WTC11 (cell line): ENCODE data around the gene EREG. TPM values are rescaled to one million over a fixed set of nuclear protein-coding genes. Genes with fewer than 3 reads are reported as not detected.

Source experiments
- ATAC-seq: fragments of 200-7000 bp; cut with Tn5 transposase; 2 replicates; pipeline ENCODE4 v1.10.0; 2021; ENCODE audit warnings: mild to moderate bottlenecking, moderate library complexity
- CTCF ChIA-PET: fragments of 300-600 bp; sonication (Branson Sonifier 250); formaldehyde crosslinking; loops from one replicate; lab custom pipeline; 2021; ENCODE audit warnings: antibody characterized with exemption; lab: Charles Lee
- POLR2A ChIA-PET: fragments of 350-600 bp; sonication (Branson Sonifier 250); formaldehyde crosslinking; loops from one replicate; lab custom pipeline; 2021; ENCODE audit warnings: antibody characterized with exemption; lab: Charles Lee
- DNase-seq: peaks from one replicate; pipeline ENCODE4 v3.0.0; 2021; ENCODE audit warnings: low spot score
- H3K27ac Mint-ChIP-seq: 2 replicates; pipeline ENCODE4 v1.8.0; 2021; ENCODE audit warnings: mixed read lengths
- H3K27me3 Mint-ChIP-seq: 2 replicates; pipeline ENCODE4 v1.8.0; 2021; ENCODE audit warnings: low read depth, mild to moderate bottlenecking, moderate library complexity, mixed read lengths
- H3K36me3 Mint-ChIP-seq: 2 replicates; pipeline ENCODE4 v1.8.0; 2021; ENCODE audit warnings: mixed read lengths
- H3K4me1 Mint-ChIP-seq: 2 replicates; pipeline ENCODE4 v1.8.0; 2022; ENCODE audit warnings: mixed read lengths
- H3K4me3 Mint-ChIP-seq: 2 replicates; pipeline ENCODE4 v1.8.0; 2021; ENCODE audit warnings: mild to moderate bottlenecking, moderate library complexity, mixed read lengths
- H3K9me3 Mint-ChIP-seq: 2 replicates; pipeline ENCODE4 v1.8.0; 2021; ENCODE audit warnings: mixed read lengths
- ATF1 ChIP-seq: sonication (generic); formaldehyde crosslinking; IDR thresholded peaks from 2 replicates; pipeline ENCODE4 v1.8.1; 2023; ENCODE audit warnings: mild to moderate bottlenecking, moderate library complexity, missing genetic modification reagents
- CDX4 ChIP-seq: fragments of 250-450 bp; sonication (Bioruptor Pico); IDR thresholded peaks from 2 replicates; pipeline ENCODE4 v1.9.0; 2021; ENCODE audit warnings: moderate library complexity, mild to moderate bottlenecking, inconsistent platforms, borderline replicate concordance
- E2F5 ChIP-seq: sonication (generic); formaldehyde crosslinking; IDR thresholded peaks from 2 replicates; pipeline ENCODE4 v1.8.1; 2022; ENCODE audit warnings: mild to moderate bottlenecking, moderate library complexity, missing genetic modification reagents
- ELF4 ChIP-seq: sonication (generic); formaldehyde crosslinking; IDR thresholded peaks from 2 replicates; pipeline ENCODE4 v1.8.1; 2022; ENCODE audit warnings: low read depth, mild to moderate bottlenecking, moderate library complexity, missing genetic modification reagents
- GRHL2 ChIP-seq: fragments of 250-450 bp; sonication (Bioruptor Pico); IDR thresholded peaks from 2 replicates; pipeline ENCODE4 v1.8.0; 2022; ENCODE audit warnings: mild to moderate bottlenecking, moderate library complexity; ENCODE audit not compliant: insufficient replicate concordance, severe bottlenecking
- HMGA2 ChIP-seq: fragments of 250-450 bp; sonication (Bioruptor Pico); IDR thresholded peaks from 2 replicates; pipeline ENCODE4 v1.4.0; 2021; ENCODE audit warnings: mild to moderate bottlenecking, moderate library complexity
- HMGXB4 ChIP-seq: sonication (generic); formaldehyde crosslinking; IDR thresholded peaks from 2 replicates; pipeline ENCODE4 v1.8.1; 2023; ENCODE audit warnings: mild to moderate bottlenecking, moderate library complexity, missing genetic modification reagents
- KAT7 ChIP-seq: sonication (generic); formaldehyde crosslinking; IDR thresholded peaks from 2 replicates; pipeline ENCODE4 v1.8.1; 2023; ENCODE audit warnings: missing genetic modification reagents, mild to moderate bottlenecking, borderline replicate concordance
- NFYB ChIP-seq: sonication (generic); formaldehyde crosslinking; conservative IDR thresholded peaks from 2 replicates; pipeline ENCODE4 v1.8.0; 2022; ENCODE audit warnings: low read depth, missing genetic modification reagents
- NR2C2 ChIP-seq: sonication (generic); formaldehyde crosslinking; IDR thresholded peaks from 2 replicates; pipeline ENCODE4 v1.8.0; 2022; ENCODE audit warnings: mild to moderate bottlenecking, missing genetic modification reagents
- NR3C1 ChIP-seq: sonication (generic); formaldehyde crosslinking; conservative IDR thresholded peaks from 2 replicates; pipeline ENCODE4 v1.8.1; 2023; ENCODE audit warnings: low read depth, mild to moderate bottlenecking, missing genetic modification reagents
- PRRX2 ChIP-seq: fragments of 250-450 bp; sonication (Bioruptor Pico); IDR thresholded peaks from 2 replicates; pipeline ENCODE4 v1.8.0; 2021; ENCODE audit warnings: mild to moderate bottlenecking
- RELA ChIP-seq: sonication (generic); formaldehyde crosslinking; IDR thresholded peaks from 2 replicates; pipeline ENCODE4 v1.8.1; 2022; ENCODE audit warnings: missing genetic modification reagents, mild to moderate bottlenecking, borderline replicate concordance
- SMAD4 ChIP-seq: sonication (generic); formaldehyde crosslinking; IDR thresholded peaks from 2 replicates; pipeline ENCODE4 v1.8.0; 2022; ENCODE audit warnings: mild to moderate bottlenecking, missing genetic modification reagents
- TEAD4 ChIP-seq: sonication (generic); formaldehyde crosslinking; IDR thresholded peaks from 2 replicates; pipeline ENCODE4 v1.8.0; 2022; ENCODE audit warnings: mild to moderate bottlenecking, missing genetic modification reagents
- TP53 ChIP-seq: sonication (generic); formaldehyde crosslinking; IDR thresholded peaks from 2 replicates; pipeline ENCODE4 v1.8.1; 2023; ENCODE audit warnings: mild to moderate bottlenecking, missing genetic modification reagents
- ZBTB21 ChIP-seq: sonication (generic); formaldehyde crosslinking; IDR thresholded peaks from 2 replicates; pipeline ENCODE4 v1.8.1; 2023; ENCODE audit warnings: mild to moderate bottlenecking, missing genetic modification reagents, borderline replicate concordance
- ZNF219 ChIP-seq: sonication (generic); formaldehyde crosslinking; IDR thresholded peaks from 2 replicates; pipeline ENCODE4 v1.8.0; 2023; ENCODE audit warnings: missing genetic modification reagents, mild to moderate bottlenecking, borderline replicate concordance
- ZNF232 ChIP-seq: sonication (generic); formaldehyde crosslinking; IDR thresholded peaks from 2 replicates; pipeline ENCODE4 v1.8.0; 2022; ENCODE audit warnings: mild to moderate bottlenecking, missing genetic modification reagents
- ZNF416 ChIP-seq: fragments of 250-450 bp; sonication (Bioruptor Pico); IDR thresholded peaks from 2 replicates; pipeline ENCODE4 v1.9.0; 2021; ENCODE audit warnings: mild to moderate bottlenecking, inconsistent platforms
- ZNF423 ChIP-seq: fragments of 250-450 bp; sonication (Bioruptor Pico); IDR thresholded peaks from 2 replicates; pipeline ENCODE4 v2.1.2; 2022; ENCODE audit warnings: mild to moderate bottlenecking, moderate library complexity
- ZNF671 ChIP-seq: fragments of 250-450 bp; sonication (Bioruptor Pico); IDR thresholded peaks from 2 replicates; pipeline ENCODE4 v1.8.0; 2021; ENCODE audit warnings: mild to moderate bottlenecking
- total RNA-seq: library from RNA; stranded (reverse); gene quantifications from 3 replicates; pipeline ENCODE4 v1.2.3, GENCODE V29; 2021
- TF ChIP-seq, protein P1 (sequence below): sonication (generic); formaldehyde crosslinking; IDR thresholded peaks from 2 replicates; pipeline ENCODE4 v1.8.0; 2022; ENCODE audit warnings: mild to moderate bottlenecking, missing genetic modification reagents
- TF ChIP-seq, protein P2 (sequence below): sonication (generic); formaldehyde crosslinking; IDR thresholded peaks from 2 replicates; pipeline ENCODE4 v1.8.1; 2023; ENCODE audit warnings: mild to moderate bottlenecking, missing genetic modification reagents, borderline replicate concordance
- TF ChIP-seq, protein P3 (sequence below): fragments of 250-450 bp; sonication (Bioruptor Pico); IDR thresholded peaks from 2 replicates; pipeline ENCODE4 v1.9.0; 2021; ENCODE audit warnings: mild to moderate bottlenecking, borderline replicate concordance

Gene EREG
- total RNA-seq, 1 experiment from 2014 or later: 0.09 TPM

GRCh38 chr4:74325886-74326285 is 39.1 kb upstream of the EREG start:
- no peak for TF ChIP-seq ZNF219 (CRISPR knock-in tag)
- no peak for TF ChIP-seq NFYB
- no peak for TF ChIP-seq NR3C1 (CRISPR knock-in tag)
- TF ChIP-seq ZNF416 (CRISPR knock-in tag): no peak
- TF ChIP-seq, protein P1, sequence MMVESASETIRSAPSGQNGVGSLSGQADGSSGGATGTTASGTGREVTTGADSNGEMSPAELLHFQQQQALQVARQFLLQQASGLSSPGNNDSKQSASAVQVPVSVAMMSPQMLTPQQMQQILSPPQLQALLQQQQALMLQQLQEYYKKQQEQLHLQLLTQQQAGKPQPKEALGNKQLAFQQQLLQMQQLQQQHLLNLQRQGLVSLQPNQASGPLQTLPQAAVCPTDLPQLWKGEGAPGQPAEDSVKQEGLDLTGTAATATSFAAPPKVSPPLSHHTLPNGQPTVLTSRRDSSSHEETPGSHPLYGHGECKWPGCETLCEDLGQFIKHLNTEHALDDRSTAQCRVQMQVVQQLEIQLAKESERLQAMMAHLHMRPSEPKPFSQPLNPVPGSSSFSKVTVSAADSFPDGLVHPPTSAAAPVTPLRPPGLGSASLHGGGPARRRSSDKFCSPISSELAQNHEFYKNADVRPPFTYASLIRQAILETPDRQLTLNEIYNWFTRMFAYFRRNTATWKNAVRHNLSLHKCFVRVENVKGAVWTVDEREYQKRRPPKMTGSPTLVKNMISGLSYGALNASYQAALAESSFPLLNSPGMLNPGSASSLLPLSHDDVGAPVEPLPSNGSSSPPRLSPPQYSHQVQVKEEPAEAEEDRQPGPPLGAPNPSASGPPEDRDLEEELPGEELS (CRISPR knock-in tag): no peak
- TF ChIP-seq SMAD4 (CRISPR knock-in tag): no peak
- TF ChIP-seq, protein P2, sequence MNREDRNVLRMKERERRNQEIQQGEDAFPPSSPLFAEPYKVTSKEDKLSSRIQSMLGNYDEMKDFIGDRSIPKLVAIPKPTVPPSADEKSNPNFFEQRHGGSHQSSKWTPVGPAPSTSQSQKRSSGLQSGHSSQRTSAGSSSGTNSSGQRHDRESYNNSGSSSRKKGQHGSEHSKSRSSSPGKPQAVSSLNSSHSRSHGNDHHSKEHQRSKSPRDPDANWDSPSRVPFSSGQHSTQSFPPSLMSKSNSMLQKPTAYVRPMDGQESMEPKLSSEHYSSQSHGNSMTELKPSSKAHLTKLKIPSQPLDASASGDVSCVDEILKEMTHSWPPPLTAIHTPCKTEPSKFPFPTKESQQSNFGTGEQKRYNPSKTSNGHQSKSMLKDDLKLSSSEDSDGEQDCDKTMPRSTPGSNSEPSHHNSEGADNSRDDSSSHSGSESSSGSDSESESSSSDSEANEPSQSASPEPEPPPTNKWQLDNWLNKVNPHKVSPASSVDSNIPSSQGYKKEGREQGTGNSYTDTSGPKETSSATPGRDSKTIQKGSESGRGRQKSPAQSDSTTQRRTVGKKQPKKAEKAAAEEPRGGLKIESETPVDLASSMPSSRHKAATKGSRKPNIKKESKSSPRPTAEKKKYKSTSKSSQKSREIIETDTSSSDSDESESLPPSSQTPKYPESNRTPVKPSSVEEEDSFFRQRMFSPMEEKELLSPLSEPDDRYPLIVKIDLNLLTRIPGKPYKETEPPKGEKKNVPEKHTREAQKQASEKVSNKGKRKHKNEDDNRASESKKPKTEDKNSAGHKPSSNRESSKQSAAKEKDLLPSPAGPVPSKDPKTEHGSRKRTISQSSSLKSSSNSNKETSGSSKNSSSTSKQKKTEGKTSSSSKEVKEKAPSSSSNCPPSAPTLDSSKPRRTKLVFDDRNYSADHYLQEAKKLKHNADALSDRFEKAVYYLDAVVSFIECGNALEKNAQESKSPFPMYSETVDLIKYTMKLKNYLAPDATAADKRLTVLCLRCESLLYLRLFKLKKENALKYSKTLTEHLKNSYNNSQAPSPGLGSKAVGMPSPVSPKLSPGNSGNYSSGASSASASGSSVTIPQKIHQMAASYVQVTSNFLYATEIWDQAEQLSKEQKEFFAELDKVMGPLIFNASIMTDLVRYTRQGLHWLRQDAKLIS (CRISPR knock-in tag): no peak
- no peak for TF ChIP-seq PRRX2 (CRISPR knock-in tag)
- TF ChIP-seq ZBTB21 (CRISPR knock-in tag): no peak
- no peak for TF ChIP-seq RELA
- TF ChIP-seq ZNF423 (CRISPR knock-in tag): no peak
- no peak for TF ChIP-seq HMGA2 (CRISPR knock-in tag)
- TF ChIP-seq HMGXB4 (CRISPR knock-in tag): no peak
- no peak for TF ChIP-seq KAT7 (CRISPR knock-in tag)
- TF ChIP-seq ELF4 (CRISPR knock-in tag): no peak
- no peak for TF ChIP-seq ZNF671 (CRISPR knock-in tag)
- TF ChIP-seq E2F5: no peak
- TF ChIP-seq ATF1 (CRISPR knock-in tag): no peak
- TF ChIP-seq GRHL2 (CRISPR knock-in tag): no peak
- H3K27me3 Mint-ChIP-seq: no peaks in the 10 kb centered on the region
- no peak overlapping the region for H3K4me3 Mint-ChIP-seq
- CTCF ChIA-PET: no interaction called here
- no peaks in the 10 kb centered on the region for H3K9me3 Mint-ChIP-seq
- H3K27ac Mint-ChIP-seq: no peak overlapping the region
- no peak for ATAC-seq
- POLR2A ChIA-PET: no interaction called here
- no peaks in the 10 kb centered on the region for H3K36me3 Mint-ChIP-seq
- peaks cover 16% of the 10 kb centered on the region for H3K4me1 Mint-ChIP-seq
- DNase-seq: no peak

DNA sequence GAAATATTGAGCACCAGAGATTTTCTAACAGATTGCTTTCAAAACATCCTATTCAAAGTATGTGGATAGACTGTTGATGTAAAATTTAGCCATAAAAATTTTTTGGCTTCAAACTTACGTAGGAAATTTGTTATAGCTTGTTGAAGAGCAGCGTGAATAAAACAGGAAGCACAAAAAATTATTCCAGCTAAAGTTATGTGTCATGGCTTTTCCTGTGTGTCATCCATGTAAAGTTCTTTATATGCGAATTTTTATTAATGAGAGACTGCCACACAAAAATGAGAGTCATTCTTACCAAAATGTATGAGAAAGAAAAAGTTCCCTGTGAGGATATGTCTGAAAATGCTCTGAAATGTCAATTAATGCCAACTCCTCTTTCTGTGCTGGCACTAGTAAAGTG is 37.2 kb upstream of the EREG start:
- Mint-ChIP-seq H3K36me3 (no peaks in the 10 kb centered on the region), H3K27ac (no peak overlapping the region), H3K4me1 (peaks cover 11% of the 10 kb centered on the region), H3K4me3 (no peak overlapping the region), H3K9me3 (no peaks in the 10 kb centered on the region), H3K27me3 (no peaks in the 10 kb centered on the region)
- ChIA-PET CTCF (no interaction called here), POLR2A (no interaction called here)
- TF ChIP-seq, protein P3, sequence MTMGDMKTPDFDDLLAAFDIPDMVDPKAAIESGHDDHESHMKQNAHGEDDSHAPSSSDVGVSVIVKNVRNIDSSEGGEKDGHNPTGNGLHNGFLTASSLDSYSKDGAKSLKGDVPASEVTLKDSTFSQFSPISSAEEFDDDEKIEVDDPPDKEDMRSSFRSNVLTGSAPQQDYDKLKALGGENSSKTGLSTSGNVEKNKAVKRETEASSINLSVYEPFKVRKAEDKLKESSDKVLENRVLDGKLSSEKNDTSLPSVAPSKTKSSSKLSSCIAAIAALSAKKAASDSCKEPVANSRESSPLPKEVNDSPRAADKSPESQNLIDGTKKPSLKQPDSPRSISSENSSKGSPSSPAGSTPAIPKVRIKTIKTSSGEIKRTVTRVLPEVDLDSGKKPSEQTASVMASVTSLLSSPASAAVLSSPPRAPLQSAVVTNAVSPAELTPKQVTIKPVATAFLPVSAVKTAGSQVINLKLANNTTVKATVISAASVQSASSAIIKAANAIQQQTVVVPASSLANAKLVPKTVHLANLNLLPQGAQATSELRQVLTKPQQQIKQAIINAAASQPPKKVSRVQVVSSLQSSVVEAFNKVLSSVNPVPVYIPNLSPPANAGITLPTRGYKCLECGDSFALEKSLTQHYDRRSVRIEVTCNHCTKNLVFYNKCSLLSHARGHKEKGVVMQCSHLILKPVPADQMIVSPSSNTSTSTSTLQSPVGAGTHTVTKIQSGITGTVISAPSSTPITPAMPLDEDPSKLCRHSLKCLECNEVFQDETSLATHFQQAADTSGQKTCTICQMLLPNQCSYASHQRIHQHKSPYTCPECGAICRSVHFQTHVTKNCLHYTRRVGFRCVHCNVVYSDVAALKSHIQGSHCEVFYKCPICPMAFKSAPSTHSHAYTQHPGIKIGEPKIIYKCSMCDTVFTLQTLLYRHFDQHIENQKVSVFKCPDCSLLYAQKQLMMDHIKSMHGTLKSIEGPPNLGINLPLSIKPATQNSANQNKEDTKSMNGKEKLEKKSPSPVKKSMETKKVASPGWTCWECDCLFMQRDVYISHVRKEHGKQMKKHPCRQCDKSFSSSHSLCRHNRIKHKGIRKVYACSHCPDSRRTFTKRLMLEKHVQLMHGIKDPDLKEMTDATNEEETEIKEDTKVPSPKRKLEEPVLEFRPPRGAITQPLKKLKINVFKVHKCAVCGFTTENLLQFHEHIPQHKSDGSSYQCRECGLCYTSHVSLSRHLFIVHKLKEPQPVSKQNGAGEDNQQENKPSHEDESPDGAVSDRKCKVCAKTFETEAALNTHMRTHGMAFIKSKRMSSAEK: no peak
- TF ChIP-seq RELA (no peak), NR2C2 (CRISPR knock-in tag) (no peak), TEAD4 (CRISPR knock-in tag) (no peak), CDX4 (no peak), ZNF232 (CRISPR knock-in tag) (no peak), TP53 (CRISPR knock-in tag) (no peak)
- DNase-seq: no peak
- ATAC-seq: no peak
